GM12873 (cell line): ENCODE measurements around the gene TACC2.

Experiments used
- TF ChIP-seq, protein P1 (sequence below): IDR thresholded peaks from 2 replicates; pipeline ENCODE4 v1.5.1; 2012; ENCODE audit warnings: low read depth, mild to moderate bottlenecking, moderate library complexity, low read length, control low read depth; ENCODE audit not compliant: insufficient read depth; ENCODE audit errors: missing control alignments

The TACC2 gene, protein sequence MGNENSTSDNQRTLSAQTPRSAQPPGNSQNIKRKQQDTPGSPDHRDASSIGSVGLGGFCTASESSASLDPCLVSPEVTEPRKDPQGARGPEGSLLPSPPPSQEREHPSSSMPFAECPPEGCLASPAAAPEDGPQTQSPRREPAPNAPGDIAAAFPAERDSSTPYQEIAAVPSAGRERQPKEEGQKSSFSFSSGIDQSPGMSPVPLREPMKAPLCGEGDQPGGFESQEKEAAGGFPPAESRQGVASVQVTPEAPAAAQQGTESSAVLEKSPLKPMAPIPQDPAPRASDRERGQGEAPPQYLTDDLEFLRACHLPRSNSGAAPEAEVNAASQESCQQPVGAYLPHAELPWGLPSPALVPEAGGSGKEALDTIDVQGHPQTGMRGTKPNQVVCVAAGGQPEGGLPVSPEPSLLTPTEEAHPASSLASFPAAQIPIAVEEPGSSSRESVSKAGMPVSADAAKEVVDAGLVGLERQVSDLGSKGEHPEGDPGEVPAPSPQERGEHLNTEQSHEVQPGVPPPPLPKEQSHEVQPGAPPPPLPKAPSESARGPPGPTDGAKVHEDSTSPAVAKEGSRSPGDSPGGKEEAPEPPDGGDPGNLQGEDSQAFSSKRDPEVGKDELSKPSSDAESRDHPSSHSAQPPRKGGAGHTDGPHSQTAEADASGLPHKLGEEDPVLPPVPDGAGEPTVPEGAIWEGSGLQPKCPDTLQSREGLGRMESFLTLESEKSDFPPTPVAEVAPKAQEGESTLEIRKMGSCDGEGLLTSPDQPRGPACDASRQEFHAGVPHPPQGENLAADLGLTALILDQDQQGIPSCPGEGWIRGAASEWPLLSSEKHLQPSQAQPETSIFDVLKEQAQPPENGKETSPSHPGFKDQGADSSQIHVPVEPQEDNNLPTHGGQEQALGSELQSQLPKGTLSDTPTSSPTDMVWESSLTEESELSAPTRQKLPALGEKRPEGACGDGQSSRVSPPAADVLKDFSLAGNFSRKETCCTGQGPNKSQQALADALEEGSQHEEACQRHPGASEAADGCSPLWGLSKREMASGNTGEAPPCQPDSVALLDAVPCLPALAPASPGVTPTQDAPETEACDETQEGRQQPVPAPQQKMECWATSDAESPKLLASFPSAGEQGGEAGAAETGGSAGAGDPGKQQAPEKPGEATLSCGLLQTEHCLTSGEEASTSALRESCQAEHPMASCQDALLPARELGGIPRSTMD (N-terminal part only)

DNA sequence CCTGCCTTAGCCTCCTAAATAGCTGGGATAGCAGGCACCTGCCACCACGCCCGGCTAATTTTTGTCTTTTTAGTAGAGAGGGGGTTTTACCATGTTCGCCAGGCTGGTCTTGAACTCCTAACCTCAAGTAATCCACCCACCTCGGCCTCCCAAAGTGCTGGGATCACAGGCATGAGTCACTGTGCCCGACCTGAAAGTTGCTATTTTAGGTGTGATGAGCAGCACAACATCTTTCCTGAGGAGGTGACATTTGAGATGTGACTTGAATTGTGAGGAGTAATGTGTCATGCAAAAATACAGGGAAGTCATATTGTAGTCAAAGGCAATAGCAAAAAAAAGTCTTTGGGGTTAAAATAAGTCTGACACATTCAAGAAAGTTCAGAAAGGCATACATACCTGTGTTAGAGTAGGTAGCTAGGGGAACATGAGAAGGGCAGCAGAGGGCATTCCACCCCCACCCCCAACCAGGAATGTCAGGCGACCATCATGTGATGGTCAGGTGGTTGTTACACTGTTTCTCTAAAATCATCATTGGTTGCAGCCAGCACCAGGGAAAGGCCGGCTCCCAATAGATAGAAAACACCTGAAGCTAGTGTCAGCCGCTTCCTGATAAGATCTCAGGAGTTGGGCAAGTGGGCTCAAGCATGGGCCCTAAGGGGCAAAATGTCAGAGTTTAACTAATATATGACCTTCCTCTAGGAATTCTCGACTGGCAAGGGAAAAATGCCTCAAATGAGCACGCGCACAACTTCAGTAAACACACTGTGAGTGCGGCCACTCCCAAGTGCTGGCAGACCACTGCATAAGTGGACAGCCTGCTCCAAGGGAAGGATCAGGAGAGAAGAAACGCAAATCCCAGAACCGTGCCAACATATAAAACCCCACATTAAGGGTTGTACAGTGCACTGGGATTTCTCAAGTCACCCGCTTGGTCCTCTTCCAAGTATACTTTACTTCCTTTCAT lies at the start of gene TACC2:
Gene TACC2 (plus strand): TSS at position 803 of the 964 bp plus-strand sequence. CDS start 32,819 bp downstream, outside the sequence.
- TF ChIP-seq, protein P1, sequence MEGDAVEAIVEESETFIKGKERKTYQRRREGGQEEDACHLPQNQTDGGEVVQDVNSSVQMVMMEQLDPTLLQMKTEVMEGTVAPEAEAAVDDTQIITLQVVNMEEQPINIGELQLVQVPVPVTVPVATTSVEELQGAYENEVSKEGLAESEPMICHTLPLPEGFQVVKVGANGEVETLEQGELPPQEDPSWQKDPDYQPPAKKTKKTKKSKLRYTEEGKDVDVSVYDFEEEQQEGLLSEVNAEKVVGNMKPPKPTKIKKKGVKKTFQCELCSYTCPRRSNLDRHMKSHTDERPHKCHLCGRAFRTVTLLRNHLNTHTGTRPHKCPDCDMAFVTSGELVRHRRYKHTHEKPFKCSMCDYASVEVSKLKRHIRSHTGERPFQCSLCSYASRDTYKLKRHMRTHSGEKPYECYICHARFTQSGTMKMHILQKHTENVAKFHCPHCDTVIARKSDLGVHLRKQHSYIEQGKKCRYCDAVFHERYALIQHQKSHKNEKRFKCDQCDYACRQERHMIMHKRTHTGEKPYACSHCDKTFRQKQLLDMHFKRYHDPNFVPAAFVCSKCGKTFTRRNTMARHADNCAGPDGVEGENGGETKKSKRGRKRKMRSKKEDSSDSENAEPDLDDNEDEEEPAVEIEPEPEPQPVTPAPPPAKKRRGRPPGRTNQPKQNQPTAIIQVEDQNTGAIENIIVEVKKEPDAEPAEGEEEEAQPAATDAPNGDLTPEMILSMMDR: no peak

DNA sequence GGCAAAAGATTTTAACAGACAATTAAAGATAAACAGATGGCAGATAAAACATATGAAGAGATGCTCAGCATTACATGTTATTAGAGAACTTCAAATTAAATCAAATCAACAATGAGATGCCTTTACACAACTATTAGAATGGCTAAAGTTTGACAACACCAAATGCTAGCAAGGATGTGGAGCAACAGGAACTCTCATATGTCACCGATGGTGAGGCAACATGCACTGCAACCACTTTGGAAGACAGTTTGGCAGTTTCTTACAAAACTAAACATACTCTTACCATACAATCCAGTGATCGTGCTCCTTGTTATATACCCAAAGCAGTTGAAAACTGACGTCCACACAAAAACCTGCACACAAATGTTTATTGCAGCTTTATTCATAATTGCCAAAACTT lies 47.4 kb upstream of the TACC2 start:
- TF ChIP-seq, protein P1: no peak

DNA sequence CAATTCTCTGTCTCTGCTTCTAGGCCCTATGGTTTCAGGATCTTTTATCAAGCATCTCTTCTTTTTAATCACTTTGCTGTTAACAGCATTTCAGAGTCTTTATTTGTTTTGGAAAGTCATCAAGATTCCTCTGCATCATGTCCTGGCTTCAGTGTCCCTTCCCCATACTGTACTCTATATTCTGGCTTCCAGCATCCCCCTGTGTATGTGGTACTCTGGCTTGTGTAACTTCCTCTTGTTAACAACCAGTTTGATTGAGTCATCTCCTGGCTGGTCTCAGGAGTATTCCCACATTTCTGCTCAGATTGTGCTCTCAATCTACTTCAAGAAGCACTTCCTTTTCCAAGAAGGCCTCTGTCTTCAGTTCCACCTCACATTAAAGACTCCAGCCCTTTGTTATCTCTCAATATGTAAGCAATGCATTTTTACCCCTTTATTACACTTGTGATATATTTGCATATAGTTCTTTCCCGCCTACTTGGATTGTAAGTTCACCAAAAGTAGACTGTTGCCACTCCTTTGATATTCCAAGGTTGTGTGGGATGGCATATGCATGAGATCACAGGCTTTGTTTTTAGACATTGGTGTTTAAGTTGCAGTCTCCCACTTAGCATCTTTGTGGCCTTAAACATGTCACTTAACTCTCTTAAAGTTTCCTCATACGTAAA lies 46.1 kb upstream of the TACC2 start:
- TF ChIP-seq, protein P1: no peak

DNA sequence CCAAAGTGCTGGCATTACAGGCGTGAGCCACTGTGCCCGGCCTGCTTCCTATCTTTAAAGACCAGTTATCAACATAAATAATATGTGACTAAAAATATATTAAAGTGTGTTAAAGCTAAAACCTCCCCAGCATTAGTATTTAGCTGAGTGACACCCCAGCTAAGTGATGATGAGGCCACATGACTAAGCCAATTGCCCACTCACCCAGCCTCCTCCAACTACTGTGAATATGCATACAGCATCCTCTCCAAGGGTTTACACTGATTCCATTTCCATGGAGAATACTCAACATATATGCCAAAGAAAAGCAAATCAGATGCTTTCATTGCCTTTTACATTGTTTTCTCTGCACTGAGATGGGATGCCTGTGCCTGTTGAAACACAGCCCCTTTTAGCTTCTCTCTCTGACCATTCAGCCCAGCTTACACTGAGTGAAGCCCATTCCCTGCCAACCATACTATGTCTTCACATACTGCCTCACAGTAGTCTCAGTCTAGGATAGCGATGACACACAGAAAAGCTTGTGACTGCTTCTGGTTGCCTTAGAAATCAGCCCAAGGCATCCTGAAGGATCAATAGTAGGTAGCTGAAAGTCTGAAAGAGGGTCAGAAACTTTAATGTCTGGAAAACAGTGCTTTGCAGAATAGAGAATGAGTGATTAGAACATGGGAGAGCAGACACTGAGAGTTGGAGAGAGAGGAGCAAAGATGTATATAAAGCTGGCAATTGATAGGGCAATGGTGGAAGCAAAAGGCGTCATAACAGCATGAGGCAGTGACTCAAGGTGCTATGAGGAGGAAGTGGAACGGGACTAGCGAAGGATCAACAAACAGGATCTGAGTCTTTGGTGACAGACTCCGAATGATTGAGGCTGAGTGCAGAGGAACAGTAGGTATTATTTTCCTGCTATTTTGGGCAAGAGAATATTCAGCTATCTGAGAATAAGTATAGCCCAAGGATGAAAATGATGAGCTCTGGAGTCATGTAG lies 41.3 kb upstream of the TACC2 start:
- TF ChIP-seq, protein P1: no peak

DNA sequence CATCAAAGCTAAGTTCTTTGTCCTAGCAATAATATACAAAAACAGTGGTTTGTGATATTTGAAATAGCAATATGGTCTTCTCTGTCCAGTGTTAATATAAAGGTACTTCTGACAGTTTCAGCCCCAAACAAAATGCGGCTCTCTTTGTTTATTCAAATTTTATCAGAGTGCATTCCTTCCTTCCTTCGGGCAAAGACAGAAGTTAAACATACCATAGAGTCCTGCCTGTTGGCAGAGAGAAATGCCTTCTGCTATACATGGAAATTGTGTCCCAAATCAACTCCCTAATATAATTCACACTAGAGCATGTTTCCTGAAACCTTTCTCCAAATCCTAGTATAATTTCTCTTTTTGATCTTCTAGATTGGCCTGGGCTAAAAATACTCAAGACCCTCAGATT lies 39.9 kb upstream of the TACC2 start:
- TF ChIP-seq, protein P1: no peak

DNA sequence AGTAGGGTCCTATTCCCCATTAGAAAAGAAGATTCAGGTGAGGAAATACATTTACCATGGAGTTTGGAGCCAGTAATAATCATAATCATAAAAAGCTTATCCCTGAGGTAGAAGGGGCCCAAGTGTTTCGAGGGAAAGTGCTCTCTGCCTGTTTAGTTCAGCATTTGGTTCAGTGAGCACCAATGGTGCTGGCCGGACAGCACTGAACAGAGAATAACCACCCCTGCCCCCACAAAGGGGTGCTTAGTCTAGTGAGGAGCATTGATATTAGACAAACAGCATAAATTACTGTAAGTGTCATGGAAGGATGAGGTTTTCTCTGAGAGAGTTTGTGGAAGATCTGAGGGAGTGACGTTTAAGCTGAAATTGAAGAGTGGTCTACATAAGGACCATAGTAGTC lies 39.5 kb upstream of the TACC2 start:
- TF ChIP-seq, protein P1: no peak
